ENCODE results near the gene AVP.

The AVP gene

DNA sequence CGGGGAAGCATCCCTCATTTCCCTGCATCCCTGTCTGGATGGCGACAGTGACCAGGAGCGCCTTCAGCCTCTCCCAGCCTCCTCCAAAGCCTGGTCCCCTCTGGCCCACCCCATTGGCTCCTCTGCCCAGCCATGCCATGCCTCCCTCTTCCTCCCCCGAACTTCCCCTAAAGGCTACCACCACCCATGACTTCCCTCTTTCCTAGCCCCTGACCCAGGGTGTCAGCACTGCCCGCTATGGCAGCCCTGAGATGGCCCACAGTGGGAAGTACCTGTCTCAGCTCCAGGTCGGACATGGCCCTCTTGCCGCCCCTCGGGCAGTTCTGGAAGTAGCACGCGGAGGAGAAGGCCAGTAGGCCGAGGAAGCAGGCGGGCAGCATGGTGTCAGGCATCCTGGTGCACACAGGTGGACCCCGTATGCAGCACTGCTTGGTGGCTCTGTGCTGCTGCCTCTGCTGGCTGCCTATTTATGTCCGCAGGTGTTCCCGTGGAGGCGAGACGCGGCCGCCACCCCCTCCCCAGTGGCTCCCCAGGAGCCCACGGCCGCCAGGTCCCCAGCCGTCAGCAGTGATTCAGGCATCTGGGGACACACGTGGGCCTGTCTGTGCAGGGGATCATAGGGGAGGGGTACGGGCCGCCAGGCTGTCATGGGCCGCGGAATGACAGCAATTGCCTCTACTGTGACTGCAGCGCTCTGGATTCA, at the start of gene AVP:
AVP (minus strand) TSS at position 442 of the 703 bp plus-strand sequence; CDS start at position 392, 50 bp downstream.
- Mint-ChIP-seq H3K36me3 (ENCODE audit: low read depth) (no peaks in the 10 kb centered on the region), H3K9me3 (peaks cover 3% of the 10 kb centered on the region), H3K4me1 (no peaks in the 10 kb centered on the region), H3K27ac (no peak within 1 kb of the TSS), H3K4me3 (peak within 1 kb of the TSS; percentile 71), H3K27me3 (ENCODE audit: low read depth, poor library complexity) (peaks cover 71% of the 10 kb centered on the region)
- TF ChIP-seq CTCF (IDR thresholded peaks at IDR 0.05) = no peak
- no peak for DNase-seq

- DNase-seq = no peak
- Mint-ChIP-seq H3K36me3 (ENCODE audit: low read depth) (peaks cover 26% of the 10 kb centered on the region), H3K27ac (no peak overlapping the region), H3K9me3 (no peaks in the 10 kb centered on the region), H3K27me3 (ENCODE audit: low read depth, poor library complexity) (peaks cover 3% of the 10 kb centered on the region), H3K4me1 (no peaks in the 10 kb centered on the region), H3K4me3 (no peak overlapping the region)
- no peak for TF ChIP-seq CTCF (IDR thresholded peaks at IDR 0.05)
These were observed 49.6 kb upstream of the AVP start for GRCh38 chr20:3134151-3134550.

GRCh38 chr20:3133155-3133554, 48.6 kb upstream of the AVP start:
- H3K36me3 Mint-ChIP-seq (ENCODE audit: low read depth) = peaks cover 19% of the 10 kb centered on the region
- no peak overlapping the region for H3K27ac Mint-ChIP-seq
- peaks cover 3% of the 10 kb centered on the region for H3K27me3 Mint-ChIP-seq (ENCODE audit: low read depth, poor library complexity)
- H3K4me3 Mint-ChIP-seq = no peak overlapping the region
- TF ChIP-seq CTCF (IDR thresholded peaks at IDR 0.05) = no peak
- no peak for DNase-seq
- no peaks in the 10 kb centered on the region for H3K4me1 Mint-ChIP-seq
- no peaks in the 10 kb centered on the region for H3K9me3 Mint-ChIP-seq

- no peak for TF ChIP-seq CTCF (IDR thresholded peaks at IDR 0.05)
- no peak for DNase-seq
- Mint-ChIP-seq H3K9me3 (peaks cover 18% of the 10 kb centered on the region), H3K27me3 (ENCODE audit: low read depth, poor library complexity) (no peaks in the 10 kb centered on the region), H3K27ac (no peak overlapping the region), H3K4me3 (no peak overlapping the region), H3K4me1 (no peaks in the 10 kb centered on the region), H3K36me3 (ENCODE audit: low read depth) (peaks cover 37% of the 10 kb centered on the region)
These were observed 45.6 kb upstream of the AVP start for GRCh38 chr20:3130051-3130600.

DNA sequence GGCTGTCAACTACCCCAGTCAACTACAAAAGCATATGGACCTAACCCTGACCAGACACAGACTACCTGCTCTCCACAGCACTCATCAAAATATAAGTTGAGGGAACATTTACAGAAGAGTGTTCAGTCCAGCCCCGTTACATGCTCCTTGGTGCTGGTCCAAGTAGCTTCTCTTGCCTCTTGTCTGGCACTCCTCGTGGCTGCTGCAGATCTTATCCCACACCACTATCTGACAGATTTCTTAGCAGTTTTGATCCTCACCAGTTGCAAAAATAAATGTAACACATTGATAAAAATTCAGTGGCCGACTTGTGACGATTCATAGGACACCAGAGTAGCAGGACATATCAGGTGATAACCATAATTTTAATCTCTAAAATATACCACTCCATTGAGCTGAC, 44.6 kb upstream of the AVP start:
- Mint-ChIP-seq H3K36me3 (ENCODE audit: low read depth) (peaks cover 39% of the 10 kb centered on the region), H3K9me3 (peaks cover 27% of the 10 kb centered on the region), H3K4me3 (no peak overlapping the region), H3K27me3 (ENCODE audit: low read depth, poor library complexity) (no peaks in the 10 kb centered on the region), H3K27ac (peak overlapping the region; percentile 23), H3K4me1 (no peaks in the 10 kb centered on the region)
- TF ChIP-seq CTCF (IDR thresholded peaks at IDR 0.05) = no peak
- DNase-seq = no peak

All from nephron progenitor cell (in vitro differentiated cells).